ENCODE results near the gene BMAL1. TPM values are rescaled to one million over a fixed set of nuclear protein-coding genes. Genes with fewer than 3 reads are reported as not detected.

The BMAL1 gene
- total and polyA plus RNA-seq, 2 of the 4 experiments (the other 2 are of a cell fraction): 8.8 to 9.9 TPM

DNA sequence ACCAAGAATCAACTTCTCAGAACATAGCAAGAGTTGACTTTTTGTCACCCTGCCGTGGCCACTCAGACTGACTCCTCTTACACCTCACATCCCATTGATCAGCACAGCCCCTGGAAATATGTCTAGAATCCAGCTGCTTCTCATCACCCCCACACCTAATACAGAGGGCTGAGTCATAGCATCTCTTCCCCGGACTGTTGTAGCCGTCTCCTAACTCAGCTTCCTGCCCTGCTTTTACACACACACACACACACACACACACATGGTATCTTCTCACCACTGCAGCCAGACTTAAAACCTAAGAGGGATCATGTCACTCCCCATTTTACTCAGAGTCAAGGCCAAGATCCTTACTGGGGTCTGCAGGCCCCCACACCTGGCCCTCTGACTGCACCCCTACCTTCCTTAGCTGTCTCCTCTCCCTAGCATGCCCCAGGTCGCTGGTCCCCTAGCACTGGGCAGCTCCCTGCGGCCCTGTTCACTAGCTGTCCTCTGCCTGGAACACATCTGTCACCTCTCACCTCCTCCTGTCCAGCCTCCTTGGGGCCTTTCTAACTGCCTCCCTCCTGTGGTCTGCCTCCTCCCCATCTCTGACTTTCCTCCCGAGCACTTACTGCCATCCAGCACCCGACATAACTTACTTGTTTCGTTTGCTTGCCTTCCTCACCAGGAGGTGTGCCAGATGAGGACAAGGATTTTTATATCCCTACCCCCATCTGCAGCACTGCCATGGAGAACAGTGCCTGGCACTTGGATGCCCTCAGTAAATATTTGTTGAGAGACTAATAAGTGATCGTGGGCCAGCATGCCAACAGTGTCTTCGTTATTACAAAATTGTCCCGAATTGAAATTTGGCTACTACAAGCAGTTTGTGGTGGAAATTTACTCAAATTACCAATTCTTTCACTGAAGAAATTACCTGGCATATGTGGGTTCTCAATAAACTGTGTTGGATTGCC lies 61.9 kb downstream of the BMAL1 start:
- ATAC-seq (ENCODE audit: low read depth): peak; percentile 74
- peak; percentile 98 for DNase-seq
- H3K9me1 ChIP-seq (ENCODE audit: insufficient read depth, low read length): peaks cover 30% of the 10 kb centered on the region
- POLR2A ChIA-PET (ENCODE audit: unreplicated experiment): interaction anchor here (0.5 kb wide), 1 partner anchor 208 kb away, joined by 3 read pairs; no protein-coding TSS in a partner anchor
- H2BK20ac ChIP-seq (ENCODE audit: low read depth, low read length): peak overlapping the region; percentile 99
- H3K18ac ChIP-seq (ENCODE audit: low read depth, low read length): peak overlapping the region; percentile 69
- H3K23ac ChIP-seq (ENCODE audit: low read depth, low read length): peak overlapping the region; percentile 82
- H4K91ac ChIP-seq (ENCODE audit: insufficient read depth, low read depth, low read length): peak overlapping the region; percentile 99
- H2BK15ac ChIP-seq (ENCODE audit: low read depth, low read length): peak overlapping the region; percentile 89; the same call in 2 of the 3 replicates
- no peaks in the 10 kb centered on the region for H3K27me3 ChIP-seq (ENCODE audit: control insufficient read depth, insufficient read depth, low read length)
- H4K5ac ChIP-seq (ENCODE audit: low read depth, low read length): peak overlapping the region; percentile 42
- H3K36me3 ChIP-seq (ENCODE audit: control insufficient read depth, insufficient read depth, low read length): no peaks in the 10 kb centered on the region
- H3K4ac ChIP-seq (ENCODE audit: low read depth, low read length): peak overlapping the region; percentile 99
- no TSS peak for BruUV-seq (replicated peaks)
- intact Hi-C loops (cut with micrococcal nuclease): loop anchor here (2.0 to 5.0 kb wide), 2 partner anchors 63 to 77 kb away; partner anchors contain the start of gene BMAL1
- H4K20me1 ChIP-seq (ENCODE audit: insufficient read depth, low read length): no peaks in the 10 kb centered on the region; the same call in 1 of the 2 replicates
- in situ Hi-C loops (cut with MboI; ENCODE audit: low sequenced_read_pairs): loop anchor here (5.0 to 25.0 kb wide), 3 partner anchors 132 to 1027 kb away; no protein-coding TSS in a partner anchor
- peak overlapping the region; percentile 85 to 97 for H4K8ac ChIP-seq (ENCODE audit: low read depth in 2 of 2, low read length in 2 of 2)
- peaks cover 29% of the 10 kb centered on the region for H3K4me1 ChIP-seq (ENCODE audit: control insufficient read depth, insufficient read depth, low read length)
- no peak overlapping the region for H3K4me3 ChIP-seq (ENCODE audit: insufficient read depth, low read depth, low read length)
- H3K9me3 ChIP-seq (ENCODE audit: control insufficient read depth, insufficient read depth, low read length): no peaks in the 10 kb centered on the region
- H2AK5ac ChIP-seq (ENCODE audit: low read depth, low read length): peak overlapping the region; percentile 99
- H3K56ac ChIP-seq (ENCODE audit: extremely low read depth, insufficient read depth, low read length): peak overlapping the region; percentile 79
- peak overlapping the region; percentile 78 for H2AFZ ChIP-seq (replicated peaks; ENCODE audit: low read length, poor library complexity)
- peak overlapping the region; percentile 91 for H3K4me2 ChIP-seq (ENCODE audit: low read depth, low read length)
- H2AK9ac ChIP-seq (replicated peaks; ENCODE audit: low read depth, low read length, poor library complexity): peak overlapping the region; percentile 94
- peak overlapping the region; percentile 94 for H2BK5ac ChIP-seq (ENCODE audit: low read depth, low read length, poor library complexity, severe bottlenecking)
- dilution Hi-C loops (cut with HindIII; ENCODE audit: low sequenced_read_pairs, unreplicated experiment): no loop called here
- H3K9ac ChIP-seq (ENCODE audit: low read depth, low read length): peak overlapping the region; percentile 25; the same call in 1 of the 2 replicates
- peak overlapping the region; percentile 99 for H2BK120ac ChIP-seq (ENCODE audit: low read depth, low read length)
- peak overlapping the region; percentile 72 for H3K27ac ChIP-seq (ENCODE audit: insufficient read depth, low read length)
- WGBS, 2 experiments (ENCODE audit: extremely low coverage in 2 of 2, insufficient read length in 1 of 2): 0% methylated on average over 2 of the region's 11 CpGs; no CpG with 5 or more reads in 1 of the 2 experiments
- CTCF ChIA-PET: interaction anchor here (1.5 to 1.6 kb wide), 2 partner anchors 129 to 1051 kb away, joined by 3 to 5 read pairs; no protein-coding TSS in a partner anchor
- H3K79me1 ChIP-seq (ENCODE audit: low read depth in 1 of 2, low read length in 2 of 2): peaks cover 15 to 63% of the 10 kb centered on the region in 2 experiments; a peak in 3 of 4 replicates
- peak overlapping the region; percentile 98 for H3K14ac ChIP-seq (replicated peaks; ENCODE audit: low read depth, low read length)
- TF ChIP-seq RCOR1 (IDR thresholded peaks at IDR 0.05; ENCODE audit: insufficient replicate concordance, low read length): peak; percentile 23
- no peak for TF ChIP-seq SMC3 (IDR thresholded peaks at IDR 0.05; ENCODE audit: low read depth, low read length)
- no peak for TF ChIP-seq RFX5 (IDR thresholded peaks at IDR 0.05; ENCODE audit: low read depth, low read length)
- no peak for TF ChIP-seq RAD21 (IDR thresholded peaks at IDR 0.05; ENCODE audit: low read length)
- TF ChIP-seq MAFK (IDR thresholded peaks at IDR 0.05; ENCODE audit: low read depth, low read length): peak; percentile 4; the same call in 1 of the 2 replicates
- peak; percentile 67 for TF ChIP-seq NFE2L2 (IDR thresholded peaks at IDR 0.05; ENCODE audit: low read depth, low read length)
- no peak for TF ChIP-seq MAZ (IDR thresholded peaks at IDR 0.05; ENCODE audit: borderline replicate concordance, low read depth, low read length)
- no peak for TF ChIP-seq POLR2A (IDR thresholded peaks at IDR 0.05; ENCODE audit: low read depth, low read length)
- no peak for TF ChIP-seq CEBPB (IDR thresholded peaks at IDR 0.05; ENCODE audit: low read depth, low read length)
- no peak for TF ChIP-seq CHD1 (IDR thresholded peaks at IDR 0.05; ENCODE audit: low read depth, low read length)
- no peak for TF ChIP-seq MXI1 (IDR thresholded peaks at IDR 0.05; ENCODE audit: borderline replicate concordance, low read depth, low read length)
- no peak for TF ChIP-seq USF2 (IDR thresholded peaks at IDR 0.05; ENCODE audit: low read depth, low read length)
- peak; percentile 96 for TF ChIP-seq FOS (IDR thresholded peaks at IDR 0.05; ENCODE audit: low read depth, low read length)
- 0 out of 2 replicates have a peak, but pooled peaks have one; percentile 5 for TF ChIP-seq BHLHE40 (IDR thresholded peaks at IDR 0.05; ENCODE audit: low read depth, low read length)
- TF ChIP-seq ELK1 (IDR thresholded peaks at IDR 0.05; ENCODE audit: borderline replicate concordance, low read depth, low read length): no peak

Data from IMR-90 (cell line).